Measurements from ENCODE around the gene TNFSF9.
"Not testable (repeated sequence)": the region's sequence is repeated elsewhere in the genome, so short reads cannot be mapped to it uniquely, and the experiment has no call there.

Gene TNFSF9

DNA sequence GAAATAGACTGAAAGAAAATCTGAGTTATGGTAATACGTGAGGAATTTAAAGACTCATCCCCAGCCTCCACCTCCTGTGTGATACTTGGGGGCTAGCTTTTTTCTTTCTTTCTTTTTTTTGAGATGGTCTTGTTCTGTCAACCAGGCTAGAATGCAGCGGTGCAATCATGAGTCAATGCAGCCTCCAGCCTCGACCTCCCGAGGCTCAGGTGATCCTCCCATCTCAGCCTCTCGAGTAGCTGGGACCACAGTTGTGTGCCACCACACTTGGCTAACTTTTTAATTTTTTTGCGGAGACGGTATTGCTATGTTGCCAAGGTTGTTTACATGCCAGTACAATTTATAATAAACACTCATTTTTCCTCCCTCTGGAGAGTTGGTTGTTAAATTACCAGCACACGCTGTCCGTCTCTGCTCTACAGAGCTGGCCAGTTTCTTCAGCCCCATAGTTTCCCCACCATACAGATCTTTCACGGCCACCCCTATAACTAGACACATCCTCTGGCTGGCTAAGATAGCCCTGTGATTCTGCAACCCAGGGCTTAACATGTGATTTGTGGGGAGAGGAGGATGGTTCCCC is 4.8 kb downstream of the TNFSF9 start:
- H3K27ac ChIP-seq = no peak overlapping the region
- TF ChIP-seq, protein P1, sequence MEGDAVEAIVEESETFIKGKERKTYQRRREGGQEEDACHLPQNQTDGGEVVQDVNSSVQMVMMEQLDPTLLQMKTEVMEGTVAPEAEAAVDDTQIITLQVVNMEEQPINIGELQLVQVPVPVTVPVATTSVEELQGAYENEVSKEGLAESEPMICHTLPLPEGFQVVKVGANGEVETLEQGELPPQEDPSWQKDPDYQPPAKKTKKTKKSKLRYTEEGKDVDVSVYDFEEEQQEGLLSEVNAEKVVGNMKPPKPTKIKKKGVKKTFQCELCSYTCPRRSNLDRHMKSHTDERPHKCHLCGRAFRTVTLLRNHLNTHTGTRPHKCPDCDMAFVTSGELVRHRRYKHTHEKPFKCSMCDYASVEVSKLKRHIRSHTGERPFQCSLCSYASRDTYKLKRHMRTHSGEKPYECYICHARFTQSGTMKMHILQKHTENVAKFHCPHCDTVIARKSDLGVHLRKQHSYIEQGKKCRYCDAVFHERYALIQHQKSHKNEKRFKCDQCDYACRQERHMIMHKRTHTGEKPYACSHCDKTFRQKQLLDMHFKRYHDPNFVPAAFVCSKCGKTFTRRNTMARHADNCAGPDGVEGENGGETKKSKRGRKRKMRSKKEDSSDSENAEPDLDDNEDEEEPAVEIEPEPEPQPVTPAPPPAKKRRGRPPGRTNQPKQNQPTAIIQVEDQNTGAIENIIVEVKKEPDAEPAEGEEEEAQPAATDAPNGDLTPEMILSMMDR (conservative IDR thresholded peaks at IDR 0.05) = no peak

DNA sequence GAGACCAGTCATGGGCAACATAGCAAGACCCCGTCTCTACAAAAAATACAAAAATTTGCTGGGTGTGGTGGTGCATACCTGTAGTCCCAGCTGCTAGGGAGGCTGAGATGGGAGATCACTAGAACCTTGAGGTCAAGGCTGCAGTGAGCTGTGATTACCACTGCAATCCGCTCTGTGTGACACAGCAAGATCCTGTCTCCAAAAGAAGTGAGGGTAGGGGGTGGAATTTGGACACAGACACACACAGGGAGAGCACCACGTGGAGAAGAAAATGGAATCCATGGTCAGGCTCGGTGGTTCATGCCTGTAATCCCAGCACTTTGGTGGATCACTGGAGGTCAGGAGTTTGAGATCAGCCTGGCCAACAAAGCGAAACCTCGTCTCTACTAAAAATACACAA is 8.7 kb downstream of the TNFSF9 start:
- TF ChIP-seq, protein P1 (conservative IDR thresholded peaks at IDR 0.05) = no peak
- no peak overlapping the region for H3K27ac ChIP-seq

DNA sequence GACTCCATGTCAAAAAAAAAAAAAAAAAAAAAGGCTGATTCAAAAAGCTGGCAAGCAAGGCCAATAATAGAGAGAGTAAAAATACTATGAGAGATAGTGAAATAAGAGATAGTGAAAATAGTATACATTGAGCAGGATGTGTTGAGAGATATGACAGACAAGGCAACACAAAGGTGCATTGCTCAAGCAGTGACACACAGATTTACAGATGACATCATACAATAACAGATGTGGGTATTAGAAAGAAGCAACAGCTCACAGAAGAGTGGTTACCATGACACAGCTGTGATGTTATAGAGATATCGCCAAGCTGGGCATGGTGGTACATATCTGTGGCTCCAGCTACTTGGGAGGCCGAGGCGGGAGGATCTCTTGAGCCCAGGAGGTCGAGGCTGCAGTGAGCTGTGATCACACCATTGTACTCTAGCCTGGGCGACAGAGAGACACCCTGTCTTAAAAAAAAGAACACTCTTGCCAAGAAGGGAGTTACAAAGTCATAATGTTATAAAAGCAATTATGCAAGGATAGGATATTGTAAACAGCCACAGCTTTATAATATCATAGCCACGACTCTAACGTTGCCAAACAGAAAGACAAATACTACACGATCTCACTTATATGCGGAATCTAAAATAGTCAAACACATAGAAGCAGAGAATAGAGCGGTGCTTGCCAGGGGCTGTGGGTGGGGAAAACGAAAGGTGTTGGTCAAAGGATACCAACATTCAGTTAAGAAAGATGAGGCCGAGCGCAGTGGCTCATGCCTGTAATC is 10.3 kb downstream of the TNFSF9 start:
- H3K27ac ChIP-seq = no peak overlapping the region
- TF ChIP-seq, protein P1 (conservative IDR thresholded peaks at IDR 0.05) = no peak

DNA sequence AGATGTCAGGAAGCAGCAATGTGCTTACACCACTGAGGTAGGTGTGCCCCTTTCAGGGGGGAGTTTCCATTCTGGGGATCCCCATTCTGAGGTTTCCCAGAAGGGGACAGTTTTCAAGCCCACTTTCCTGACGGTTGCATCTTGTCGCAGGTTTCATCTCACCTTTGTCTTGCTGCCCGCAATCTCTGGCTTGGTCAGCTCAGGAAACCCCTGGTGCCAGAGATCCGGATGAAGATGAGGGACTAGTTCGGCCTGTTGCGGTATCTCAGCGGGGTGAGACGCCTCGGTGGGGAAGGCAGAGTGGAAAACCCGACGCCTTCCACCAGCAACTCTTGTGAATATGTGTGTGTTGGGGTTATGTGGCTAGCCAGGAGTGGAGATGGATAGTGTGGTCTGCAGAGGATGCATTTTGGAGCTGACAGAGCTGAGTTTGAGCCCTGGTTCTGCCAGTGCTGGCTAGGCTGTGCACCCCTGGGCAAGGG is 13.1 kb downstream of the TNFSF9 start:
- TF ChIP-seq, protein P1 (conservative IDR thresholded peaks at IDR 0.05) = no peak
- H3K27ac ChIP-seq = no peak overlapping the region

DNA sequence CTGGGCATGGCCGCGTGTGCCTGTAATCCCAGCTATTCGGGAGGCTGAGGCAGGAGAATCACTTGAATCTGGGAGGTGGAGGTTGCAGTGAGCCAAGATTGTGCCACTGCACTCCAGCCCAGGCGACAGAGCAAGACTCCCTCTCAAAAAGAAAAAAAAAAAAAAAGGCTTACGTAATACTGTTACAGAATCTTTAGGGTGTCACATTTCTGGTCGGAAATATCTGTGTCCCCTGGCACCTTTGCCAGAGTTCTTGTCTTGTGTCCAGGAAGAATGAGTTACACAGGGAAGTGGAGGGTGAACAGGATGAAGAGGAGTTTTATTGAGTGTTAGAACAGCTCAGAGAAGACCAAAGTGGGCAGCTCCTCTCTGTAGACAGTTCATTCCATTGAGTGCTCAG is 19.9 kb downstream of the TNFSF9 start:
- H3K27ac ChIP-seq = not testable (repeated sequence)

DNA sequence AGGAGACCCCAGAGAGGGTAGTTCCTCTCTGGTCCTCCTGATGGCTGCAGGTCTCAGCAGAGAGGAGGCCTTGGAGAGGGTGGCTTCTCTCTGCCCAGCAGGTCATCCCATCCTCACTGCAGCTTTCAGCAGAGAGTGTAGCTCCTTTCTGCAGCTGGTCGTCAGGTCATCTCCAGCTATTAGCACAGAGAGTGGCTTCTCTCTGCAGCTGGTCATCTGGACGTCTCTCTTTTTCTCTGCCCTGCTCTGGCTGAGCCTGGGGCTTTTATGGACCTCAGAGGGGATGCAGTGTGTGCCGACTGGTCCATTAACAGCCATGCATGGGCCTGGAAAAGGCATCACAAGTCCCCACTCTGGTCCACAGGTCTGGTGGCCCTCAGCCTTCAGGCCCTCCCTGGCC is 20.3 kb downstream of the TNFSF9 start:
- no peak overlapping the region for H3K27ac ChIP-seq
- TF ChIP-seq, protein P1 (conservative IDR thresholded peaks at IDR 0.05) = no peak

DNA sequence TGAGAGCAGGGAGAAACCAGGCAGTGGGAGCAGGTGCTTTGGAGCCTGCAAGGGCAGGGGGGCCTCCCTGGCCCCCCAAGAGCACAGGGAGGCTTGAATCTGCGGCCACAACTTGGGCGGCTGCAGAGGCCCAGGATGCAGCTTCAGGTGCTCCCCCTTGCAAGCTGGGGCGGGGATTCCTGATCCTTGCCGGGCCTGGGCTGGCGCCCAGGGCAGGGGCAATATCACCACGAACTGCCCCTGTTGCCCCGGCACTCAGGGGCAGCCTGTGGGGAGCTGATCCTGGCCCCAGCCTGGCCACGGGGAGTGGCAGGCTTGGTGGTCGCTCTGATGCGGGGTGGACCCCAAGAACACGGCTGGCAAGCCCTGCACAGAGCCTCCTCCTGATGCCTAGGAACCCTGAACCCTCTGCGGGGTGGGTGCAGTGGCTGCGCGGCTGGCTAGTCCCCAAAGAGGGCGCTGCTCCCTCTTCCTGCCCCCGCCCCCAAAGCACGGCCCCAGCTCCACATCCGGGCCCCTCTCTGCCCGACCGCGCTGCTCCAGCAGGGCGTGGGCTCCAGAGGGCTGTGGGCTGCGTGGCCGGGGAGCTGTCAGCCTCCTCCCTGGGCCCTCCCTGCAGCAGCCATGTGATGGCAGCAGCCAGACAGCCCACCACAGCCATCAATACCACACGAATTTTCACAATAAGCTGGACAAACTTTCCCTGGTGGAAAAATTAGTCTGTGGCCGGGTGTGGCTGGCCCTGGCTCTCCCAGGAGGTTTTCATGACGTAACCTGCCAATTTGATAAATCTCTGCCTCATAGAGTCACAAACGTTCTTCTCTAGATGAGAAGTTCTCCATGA is 21.0 kb downstream of the TNFSF9 start:
- TF ChIP-seq, protein P1 (conservative IDR thresholded peaks at IDR 0.05) = no peak
- H3K27ac ChIP-seq = no peak overlapping the region

Measured in VCaP (cell line).